GM11168 (cell line): ENCODE data around the gene BBS1.

Experiments used
- in situ Hi-C: fragments of 300-500 bp; cut with MboI; formaldehyde crosslinking; loops from one replicate; pipeline ENCODE4 v1.12.0; 2022; ENCODE audit warnings: low sequenced_read_pairs; ENCODE audit not compliant: unreplicated experiment

The BBS1 gene

GRCh38 chr11:66476841-66477251 is 33.6 kb upstream of the BBS1 start:
- in situ Hi-C loops: no loop called here

- in situ Hi-C loops: no loop called here
Measured at GRCh38 chr11:66477263-66478201, 32.9 kb upstream of the BBS1 start.

- in situ Hi-C loops: no loop called here
Measured at GRCh38 chr11:66478729-66479393, 31.6 kb upstream of the BBS1 start.

GRCh38 chr11:66479394-66480116 is 30.9 kb upstream of the BBS1 start:
- in situ Hi-C loops: no loop called here

GRCh38 chr11:66480117-66480938 is 30.1 kb upstream of the BBS1 start, which contains the start of gene DPP3:
Gene DPP3 (plus strand): TSS chr11:66480434. CDS start chr11:66482201, 1,767 bp downstream.
- in situ Hi-C loops: no loop called here

GRCh38 chr11:66484806-66485380 is 25.5 kb upstream of the BBS1 start:
- in situ Hi-C loops: no loop called here

GRCh38 chr11:66488957-66489356 is 21.5 kb upstream of the BBS1 start:
- in situ Hi-C loops: no loop called here

- in situ Hi-C loops: no loop called here
Measured at GRCh38 chr11:66489636-66490035, 20.8 kb upstream of the BBS1 start.

- in situ Hi-C loops: no loop called here
Measured at GRCh38 chr11:66491315-66491935, 19.0 kb upstream of the BBS1 start.

GRCh38 chr11:66492161-66492865 is 18.1 kb upstream of the BBS1 start:
- in situ Hi-C loops: no loop called here

GRCh38 chr11:66493130-66493529 is 17.3 kb upstream of the BBS1 start:
- in situ Hi-C loops: no loop called here

GRCh38 chr11:66494458-66494857 is 16.0 kb upstream of the BBS1 start:
- in situ Hi-C loops: no loop called here

GRCh38 chr11:66494935-66495334 is 15.5 kb upstream of the BBS1 start:
- in situ Hi-C loops: no loop called here

- in situ Hi-C loops: no loop called here
Measured at GRCh38 chr11:66495401-66495854, 15.0 kb upstream of the BBS1 start.

- in situ Hi-C loops: no loop called here
Measured at GRCh38 chr11:66497206-66497605, 13.2 kb upstream of the BBS1 start.

GRCh38 chr11:66498506-66498905 is 11.9 kb upstream of the BBS1 start:
- in situ Hi-C loops: no loop called here

- in situ Hi-C loops: no loop called here
Measured at GRCh38 chr11:66505276-66505816, 5.1 kb upstream of the BBS1 start.

GRCh38 chr11:66509131-66509561 is 1.3 kb upstream of the BBS1 start:
- in situ Hi-C loops: no loop called here
